ENCODE data around the gene SLC26A11.
"Not testable (repeated sequence)": the region's sequence is repeated elsewhere in the genome, so short reads cannot be mapped to it uniquely, and the experiment has no call there.

SLC26A11 gene

GRCh38 chr17:80287806-80288567 lies 67.8 kb downstream of the SLC26A11 start:
- no peak for DNase-seq

- DNase-seq, result no peak
Measured at GRCh38 chr17:80289616-80290015, 69.4 kb downstream of the SLC26A11 start.

GRCh38 chr17:80290156-80290555 lies 69.9 kb downstream of the SLC26A11 start:
- no peak for DNase-seq

GRCh38 chr17:80291260-80291659 lies 71.0 kb downstream of the SLC26A11 start:
- DNase-seq, result no peak

- no peak for DNase-seq
Measured at GRCh38 chr17:80291691-80292487, 71.7 kb downstream of the SLC26A11 start.

- no peak for DNase-seq
Measured at GRCh38 chr17:80292521-80292971, 72.3 kb downstream of the SLC26A11 start.

GRCh38 chr17:80294210-80294609 lies 74.0 kb downstream of the SLC26A11 start:
- DNase-seq, result no peak

GRCh38 chr17:80294653-80295052 lies 74.4 kb downstream of the SLC26A11 start:
- DNase-seq, result no peak

GRCh38 chr17:80295146-80295545 lies 74.9 kb downstream of the SLC26A11 start:
- DNase-seq, result no peak

GRCh38 chr17:80295559-80295958 lies 75.3 kb downstream of the SLC26A11 start:
- DNase-seq, result no peak

GRCh38 chr17:80296221-80296620 lies 76.0 kb downstream of the SLC26A11 start:
- DNase-seq, result no peak

GRCh38 chr17:80297996-80298560 lies 77.9 kb downstream of the SLC26A11 start:
- DNase-seq, result no peak

GRCh38 chr17:80299350-80300100 lies 79.3 kb downstream of the SLC26A11 start:
- DNase-seq, result not testable (repeated sequence)

GRCh38 chr17:80300756-80301155 lies 80.5 kb downstream of the SLC26A11 start:
- DNase-seq, result not testable (repeated sequence)

Data from NCI-H748 treated with DMSO at 0.1 percent for 48 hours (cell line).